GM21367 (cell line): ENCODE measurements around the gene TSGA10.

Experiments used
- ATAC-seq: cut with Tn5 transposase; IDR thresholded peaks from one replicate; pipeline ENCODE4 v1.9.1; 2021; ENCODE audit not compliant: unreplicated experiment

TSGA10 gene

GRCh38 chr2:98948956-98949739 is 205.6 kb downstream of the TSGA10 start:
- no peak for ATAC-seq

- ATAC-seq, result no peak
Measured at GRCh38 chr2:98947554-98947953, 207.2 kb downstream of the TSGA10 start.
